H1 (cell line): Measurements from ENCODE around the gene ZRANB1. TPM values are rescaled to one million over a fixed set of nuclear protein-coding genes. Genes with fewer than 3 reads are reported as not detected.

Source experiments
- CTCF ChIA-PET: fragments of 300-600 bp; sonication (Branson Sonifier 250); formaldehyde crosslinking; loops from one replicate; lab custom pipeline; 2021; ENCODE audit not compliant: partially characterized antibody; lab: Charles Lee
- POLR2A ChIA-PET: fragments of 300-600 bp; sonication (Branson Sonifier 250); formaldehyde crosslinking; loops from one replicate; lab custom pipeline; 2021; ENCODE audit warnings: inconsistent platforms; ENCODE audit not compliant: partially characterized antibody; lab: Charles Lee
- DNase-seq, 2 experiments: peaks; one replicate each; pipeline versions ENCODE4 v3.0.0 to v3.0.0-alpha.2; 2010 to 2022; ENCODE audit warnings: low spot score in 2 of 2, low read depth in 1 of 2, mixed read lengths in 1 of 2
- FAIRE-seq: peaks from 2 replicates; lab custom pipeline; 2011; peaks lifted over from hg19 to GRCh38; lab: Jason Lieb, UNC
- H2AFZ ChIP-seq: 2 replicates; pipeline ENCODE4 v1.8.1; 2012; ENCODE audit warnings: low read length, inconsistent platforms
- H2AK5ac ChIP-seq: 2 replicates; pipeline ENCODE4 v1.6.1; 2013; ENCODE audit warnings: low read depth, low read length
- H2BK120ac ChIP-seq: replicated peaks from 2 replicates; pipeline ENCODE3; 2013; ENCODE audit warnings: low read depth, low read length, inconsistent platforms
- H2BK12ac ChIP-seq: 2 replicates; pipeline ENCODE4 v1.6.1; 2013; ENCODE audit warnings: low read depth, low read length
- H2BK15ac ChIP-seq: 2 replicates; pipeline ENCODE4 v1.6.1; 2013; ENCODE audit warnings: low read length
- H2BK20ac ChIP-seq: 2 replicates; pipeline ENCODE4 v1.6.1; 2013; ENCODE audit warnings: low read length
- H2BK5ac ChIP-seq: 2 replicates; pipeline ENCODE4 v1.6.1; 2013; ENCODE audit warnings: low read depth, low read length
- H3K14ac ChIP-seq: 2 replicates; pipeline ENCODE4 v1.6.1; 2013; ENCODE audit warnings: inconsistent platforms; ENCODE audit not compliant: insufficient read length
- H3K18ac ChIP-seq: 2 replicates; pipeline ENCODE4 v1.6.1; 2013; ENCODE audit warnings: low read length; ENCODE audit errors: extremely low read depth
- H3K23ac ChIP-seq: 2 replicates; pipeline ENCODE4 v1.6.1; 2013; ENCODE audit warnings: inconsistent platforms; ENCODE audit not compliant: insufficient read length
- H3K23me2 ChIP-seq: 2 replicates; pipeline ENCODE4 v1.6.1; 2013; ENCODE audit warnings: low read depth, low read length
- H3K27ac ChIP-seq: 2 replicates; pipeline ENCODE4 v1.6.1; 2011; ENCODE audit warnings: low read depth, low read length, inconsistent platforms
- H3K27me3 ChIP-seq, 4 experiments: replicated peaks in 1 of 4; 1 replicate in 1 of 4; 2 replicates in 3 of 4; pipeline versions ENCODE4 v1.6.1 to v1.8.1; 2011 to 2013; ENCODE audit warnings: low read length in 3 of 4, mild to moderate bottlenecking in 3 of 4, inconsistent platforms in 2 of 4, mixed read lengths in 2 of 4, moderate library complexity in 1 of 4; ENCODE audit not compliant: control insufficient read depth in 3 of 4, insufficient read depth in 3 of 4; ENCODE audit errors: extremely low read depth in 1 of 4
- H3K36me3 ChIP-seq, 4 experiments: 2 replicates each; pipeline versions ENCODE4 v1.6.1 to v1.8.1; 2011 to 2013; ENCODE audit warnings: mild to moderate bottlenecking in 4 of 4, low read length in 3 of 4, moderate library complexity in 2 of 4, control low read depth in 1 of 4, inconsistent platforms in 1 of 4; ENCODE audit not compliant: insufficient read depth in 4 of 4, control insufficient read depth in 2 of 4
- H3K4ac ChIP-seq: replicated peaks from 2 replicates; pipeline ENCODE3; 2013; ENCODE audit warnings: low read length, low read depth, mixed read lengths, inconsistent platforms; ENCODE audit not compliant: insufficient read length
- H3K4me1 ChIP-seq, 4 experiments: replicated peaks in 1 of 4; 1 replicate in 1 of 4; 2 replicates in 3 of 4; pipeline versions ENCODE4 v1.6.1 to v1.8.1; 2011 to 2013; ENCODE audit warnings: low read length in 3 of 4, inconsistent platforms in 2 of 4, mixed read lengths in 1 of 4; ENCODE audit not compliant: insufficient read depth in 4 of 4, control insufficient read depth in 3 of 4
- H3K4me2 ChIP-seq, 2 experiments: 2 replicates each; pipeline versions ENCODE4 v1.6.1 to v1.8.1; 2011 to 2013; ENCODE audit warnings: low read depth in 2 of 2, low read length in 2 of 2, control low read depth in 1 of 2, inconsistent platforms in 1 of 2, mild to moderate bottlenecking in 1 of 2; ENCODE audit not compliant: insufficient read depth in 1 of 2
- H3K4me3 ChIP-seq, 4 experiments: fragments of 200-600, 300-600 bp in 1 of 4; sonication (generic), shearing (Covaris generic), sonication (Bioruptor Twin) in 1 of 4; 2 replicates each; pipeline versions ENCODE4 v1.5.1 to v1.8.1; 2011 to 2016; ENCODE audit warnings: low read length in 4 of 4, low read depth in 3 of 4, control low read depth in 2 of 4, inconsistent platforms in 2 of 4, mild to moderate bottlenecking in 2 of 4, mixed read lengths in 1 of 4, moderate library complexity in 1 of 4; ENCODE audit not compliant: insufficient read depth in 2 of 4; ENCODE audit errors: extremely low read depth in 1 of 4
- H3K56ac ChIP-seq: replicated peaks from 2 replicates; pipeline ENCODE3; 2013; ENCODE audit warnings: low read depth, mild to moderate bottlenecking, mixed read lengths, low read length, inconsistent platforms; ENCODE audit not compliant: insufficient read length
- H3K79me1 ChIP-seq: 2 replicates; pipeline ENCODE4 v1.6.1; 2013; ENCODE audit warnings: low read depth, low read length, control low read depth
- H3K79me2 ChIP-seq, 2 experiments: 2 replicates each; pipeline versions ENCODE4 v1.6.1 to v1.8.1; 2012 to 2013; ENCODE audit warnings: low read length in 2 of 2, mild to moderate bottlenecking in 2 of 2, inconsistent platforms in 1 of 2; ENCODE audit not compliant: insufficient read depth in 2 of 2, control insufficient read depth in 1 of 2
- H3K9ac ChIP-seq, 4 experiments: replicated peaks in 1 of 4; 1 replicate in 1 of 4; 2 replicates in 3 of 4; pipeline versions ENCODE4 v1.6.1 to v1.8.1; 2011 to 2013; ENCODE audit warnings: low read depth in 3 of 4, low read length in 3 of 4, control low read depth in 2 of 4, mild to moderate bottlenecking in 2 of 4, moderate library complexity in 2 of 4, inconsistent platforms in 1 of 4; ENCODE audit errors: extremely low read depth in 1 of 4
- H3K9me3 ChIP-seq, 2 experiments: 2 replicates each; pipeline versions ENCODE4 v1.6.1 to v1.8.1; 2012 to 2013; ENCODE audit warnings: mild to moderate bottlenecking in 2 of 2, moderate library complexity in 2 of 2, control low read depth in 1 of 2, inconsistent platforms in 1 of 2, low read depth in 1 of 2, low read length in 1 of 2, mixed read lengths in 1 of 2; ENCODE audit not compliant: insufficient read depth in 2 of 2
- H4K20me1 ChIP-seq, 2 experiments: replicated peaks in 1 of 2; 2 replicates each; pipeline versions ENCODE3 to v1.8.1; 2011 to 2013; ENCODE audit warnings: inconsistent platforms in 2 of 2, low read length in 2 of 2, mild to moderate bottlenecking in 1 of 2; ENCODE audit not compliant: insufficient read depth in 2 of 2, control insufficient read depth in 1 of 2
- H4K5ac ChIP-seq: 2 replicates; pipeline ENCODE4 v1.6.1; 2013; ENCODE audit warnings: low read length, low read depth, mixed read lengths, inconsistent platforms; ENCODE audit not compliant: insufficient read length
- H4K8ac ChIP-seq: 2 replicates; pipeline ENCODE4 v1.8.0; 2013; ENCODE audit warnings: mild to moderate bottlenecking, moderate library complexity, low read length, inconsistent platforms; ENCODE audit not compliant: insufficient read depth; ENCODE audit errors: extremely low read depth
- H4K91ac ChIP-seq: replicated peaks from 2 replicates; pipeline ENCODE3; 2013; ENCODE audit warnings: low read length, mixed read lengths, inconsistent platforms; ENCODE audit not compliant: insufficient read length
- ASH2L ChIP-seq: fragments of 200-600, 300-600 bp; sonication (generic); IDR thresholded peaks from one replicate; pipeline ENCODE4 v1.7.1; 2017; ENCODE audit warnings: low read length
- ATF2 ChIP-seq: IDR thresholded peaks from 2 replicates; pipeline ENCODE4 v1.6.1; 2012; ENCODE audit warnings: low read length, inconsistent platforms
- CREB1 ChIP-seq: IDR thresholded peaks from 2 replicates; pipeline ENCODE4 v1.6.1; 2012; ENCODE audit warnings: inconsistent platforms
- GTF2F1 ChIP-seq: IDR thresholded peaks from 2 replicates; pipeline ENCODE4 v1.6.1; 2012; ENCODE audit warnings: low read depth, low read length, improper control_type of control experiment, borderline replicate concordance
- HDAC2 ChIP-seq, 2 experiments: fragments of 300-600 bp in 1 of 2; sonication (generic) in 1 of 2; IDR thresholded peaks; 2 replicates each; pipeline ENCODE4 v1.6.1; 2011 to 2012; ENCODE audit warnings: low read depth in 2 of 2, low read length in 2 of 2, mild to moderate bottlenecking in 2 of 2, moderate library complexity in 2 of 2, borderline replicate concordance in 1 of 2, inconsistent platforms in 1 of 2
- SRF ChIP-seq: IDR thresholded peaks from 2 replicates; pipeline ENCODE4 v1.6.1; 2011; ENCODE audit warnings: mild to moderate bottlenecking, low read depth, low read length, moderate library complexity
- WGBS, 2 experiments: shearing (Covaris generic) in 1 of 2; methylation state at CpG; one replicate each; pipeline versions ENCODE4 v1.1.6 to v1.1.7; 2013 to 2015; ENCODE audit warnings: low lambda C conversion rate in 2 of 2, mixed read lengths in 2 of 2, inconsistent platforms in 1 of 2, low coverage in 1 of 2, missing lambda C conversion rate in 1 of 2; ENCODE audit not compliant: insufficient replicate concordance in 2 of 2, insufficient coverage in 1 of 2, insufficient read length in 1 of 2; ENCODE audit errors: extremely low coverage in 1 of 2, missing lambda C conversion rate in 1 of 2; 5-methylcytosine and 5-hydroxymethylcytosine counted together
- polyA plus RNA-seq, 7 experiments: library from polyadenylated mRNA; depleted of rRNA in 3 of 7; stranded (reverse) in 5 of 7; unstranded in 2 of 7; fragments of >200 nt in 5 of 7; fragments of 200-250 nt in 2 of 7; gene quantifications; 1 replicate in 5 of 7; 2 replicates in 1 of 7; 4 replicates in 1 of 7; pipeline versions ENCODE4 v1.2.1 to v1.2.3, GENCODE V29; 2011 to 2013; ENCODE audit warnings: missing spikeins in 2 of 7, mixed read lengths in 2 of 7
- total RNA-seq: library from RNA; stranded (reverse); fragmentation: NEBNext Ultra II Directional; extraction: Animal tissue kit (Norgen Biotek cat#: 25700); gene quantifications from 2 replicates; pipeline ENCODE4 v1.2.1, GENCODE V29; 2021
- TF ChIP-seq, protein P1 (sequence below): IDR thresholded peaks from 2 replicates; pipeline ENCODE4 v1.6.1; 2011; ENCODE audit warnings: low read length, improper control_type of control experiment
- TF ChIP-seq, protein P2 (sequence below): IDR thresholded peaks from 2 replicates; pipeline ENCODE4 v1.6.1; 2011; ENCODE audit warnings: low read depth, mild to moderate bottlenecking, low read length; ENCODE audit not compliant: insufficient read depth

ZRANB1 gene
- total and polyA plus RNA-seq, 2 of the 8 experiments (the other 6 are each of a cell fraction or from before 2014, with no cell fraction given) = 6.1 to 19.9 TPM

GRCh38 chr10:125011171-125011925, 69.4 kb downstream of the ZRANB1 start:
- H3K4me3 ChIP-seq = no peak overlapping the region
- H3K27ac ChIP-seq = no peak overlapping the region
- H2BK20ac ChIP-seq = no peak overlapping the region
- no peak overlapping the region for H4K91ac ChIP-seq
- H3K23ac ChIP-seq = no peak overlapping the region
- H4K20me1 ChIP-seq = peaks cover 41 to 54% of the 10 kb centered on the region in 2 experiments
- peaks cover under 1 to 14% (median 8%) of the 10 kb centered on the region in 4 experiments; a peak in 6 of 7 replicates for H3K4me1 ChIP-seq
- H3K9me3 ChIP-seq = no peaks in the 10 kb centered on the region
- H3K14ac ChIP-seq = no peak overlapping the region
- peaks cover 0 to 100% of the 10 kb centered on the region in 2 experiments; a peak in 2 of 4 replicates for H3K79me2 ChIP-seq
- H3K9ac ChIP-seq = no peak overlapping the region
- H2BK120ac ChIP-seq = no peak overlapping the region
- FAIRE-seq = no peak
- no peak overlapping the region for H3K18ac ChIP-seq
- 91% methylated on average over 16 of the region's 16 CpGs; no CpG with 5 or more reads in 1 of the 2 experiments for WGBS, 2 experiments
- H2BK15ac ChIP-seq = no peak overlapping the region
- no peak overlapping the region for H4K5ac ChIP-seq
- DNase-seq = no peak
- no peaks in the 10 kb centered on the region for H3K27me3 ChIP-seq
- H2BK12ac ChIP-seq = no peak overlapping the region
- no peak overlapping the region for H3K56ac ChIP-seq
- H3K23me2 ChIP-seq = no peaks in the 10 kb centered on the region
- H3K79me1 ChIP-seq = peaks cover 44% of the 10 kb centered on the region
- H4K8ac ChIP-seq = no peak overlapping the region
- H2AK5ac ChIP-seq = no peak overlapping the region
- ChIA-PET CTCF (interaction anchor here (0.6 to 3.0 kb wide), 10 partner anchors 10 to 202 kb away, joined by 3 to 14 read pairs (median 6); no protein-coding TSS in a partner anchor), POLR2A (interaction anchor here (2.1 kb wide), 1 partner anchor 10 kb away, joined by 9 read pairs; no protein-coding TSS in a partner anchor)
- H2AFZ ChIP-seq = no peak overlapping the region
- peaks cover 3 to 30% (median 7%) of the 10 kb centered on the region in 4 experiments; a peak in 5 of 8 replicates for H3K36me3 ChIP-seq
- no peak overlapping the region for H3K4ac ChIP-seq
- no peak overlapping the region for H3K4me2 ChIP-seq
- no peak overlapping the region for H2BK5ac ChIP-seq
- TF ChIP-seq CREB1 = no peak
- no peak for TF ChIP-seq HDAC2 (IDR thresholded peaks at IDR 0.05; ENCODE audit: borderline replicate concordance in 1 of 2, low read depth in 2 of 2, low read length in 2 of 2)
- TF ChIP-seq, protein P1, sequence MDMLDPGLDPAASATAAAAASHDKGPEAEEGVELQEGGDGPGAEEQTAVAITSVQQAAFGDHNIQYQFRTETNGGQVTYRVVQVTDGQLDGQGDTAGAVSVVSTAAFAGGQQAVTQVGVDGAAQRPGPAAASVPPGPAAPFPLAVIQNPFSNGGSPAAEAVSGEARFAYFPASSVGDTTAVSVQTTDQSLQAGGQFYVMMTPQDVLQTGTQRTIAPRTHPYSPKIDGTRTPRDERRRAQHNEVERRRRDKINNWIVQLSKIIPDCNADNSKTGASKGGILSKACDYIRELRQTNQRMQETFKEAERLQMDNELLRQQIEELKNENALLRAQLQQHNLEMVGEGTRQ = no peak
- no peak for TF ChIP-seq ASH2L
- no peak for TF ChIP-seq GTF2F1
- TF ChIP-seq ATF2 = no peak
- TF ChIP-seq, protein P2, sequence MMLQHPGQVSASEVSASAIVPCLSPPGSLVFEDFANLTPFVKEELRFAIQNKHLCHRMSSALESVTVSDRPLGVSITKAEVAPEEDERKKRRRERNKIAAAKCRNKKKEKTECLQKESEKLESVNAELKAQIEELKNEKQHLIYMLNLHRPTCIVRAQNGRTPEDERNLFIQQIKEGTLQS = no peak
- TF ChIP-seq SRF = no peak
